Activated CD4-positive, alpha-beta T cell treated with anti-CD3 and anti-CD28 coated beads for 24 hours (primary cell): Measurements from ENCODE around the gene SLF2.

Experiments used
- DNase-seq, 2 donors: peaks; one replicate each; pipeline ENCODE4 v3.0.0-alpha.2; 2020; ENCODE audit warnings: low read depth in 2 of 2

Gene SLF2

GRCh38 chr10:100980311-100980710, 67.5 kb downstream of the SLF2 start:
- DNase-seq = no peak

GRCh38 chr10:100980711-100981110, 67.9 kb downstream of the SLF2 start:
- no peak for DNase-seq

DNA sequence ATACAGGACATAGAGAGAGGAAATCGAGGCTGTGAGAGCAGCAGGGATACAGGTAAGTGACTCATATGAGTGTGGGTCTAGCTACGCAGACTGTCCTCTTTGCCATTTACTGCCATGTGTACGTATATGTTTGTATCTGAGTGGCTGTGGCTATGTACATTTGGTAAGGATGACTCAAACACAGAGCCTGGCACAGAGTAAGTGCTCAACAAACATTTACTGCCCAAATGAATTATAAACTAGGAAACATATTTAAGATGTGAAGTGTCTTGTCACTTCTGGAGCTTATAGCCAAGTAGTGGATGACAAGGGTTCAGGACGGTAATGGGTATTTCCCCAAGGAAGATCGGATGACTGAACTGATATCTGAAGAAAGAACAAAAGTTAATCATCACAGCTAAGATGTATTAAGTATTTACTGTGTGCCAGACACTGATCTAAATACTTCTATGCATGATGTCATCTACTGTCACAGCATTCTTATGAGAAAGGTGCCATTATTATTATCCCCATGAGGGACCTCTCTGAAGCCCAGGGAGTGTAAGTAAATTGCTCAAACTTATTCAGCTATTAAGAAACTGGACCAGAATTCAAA, 68.5 kb downstream of the SLF2 start:
- DNase-seq = no peak

- DNase-seq = no peak
These were observed 70.4 kb downstream of the SLF2 start for GRCh38 chr10:100982916-100983830.

DNA sequence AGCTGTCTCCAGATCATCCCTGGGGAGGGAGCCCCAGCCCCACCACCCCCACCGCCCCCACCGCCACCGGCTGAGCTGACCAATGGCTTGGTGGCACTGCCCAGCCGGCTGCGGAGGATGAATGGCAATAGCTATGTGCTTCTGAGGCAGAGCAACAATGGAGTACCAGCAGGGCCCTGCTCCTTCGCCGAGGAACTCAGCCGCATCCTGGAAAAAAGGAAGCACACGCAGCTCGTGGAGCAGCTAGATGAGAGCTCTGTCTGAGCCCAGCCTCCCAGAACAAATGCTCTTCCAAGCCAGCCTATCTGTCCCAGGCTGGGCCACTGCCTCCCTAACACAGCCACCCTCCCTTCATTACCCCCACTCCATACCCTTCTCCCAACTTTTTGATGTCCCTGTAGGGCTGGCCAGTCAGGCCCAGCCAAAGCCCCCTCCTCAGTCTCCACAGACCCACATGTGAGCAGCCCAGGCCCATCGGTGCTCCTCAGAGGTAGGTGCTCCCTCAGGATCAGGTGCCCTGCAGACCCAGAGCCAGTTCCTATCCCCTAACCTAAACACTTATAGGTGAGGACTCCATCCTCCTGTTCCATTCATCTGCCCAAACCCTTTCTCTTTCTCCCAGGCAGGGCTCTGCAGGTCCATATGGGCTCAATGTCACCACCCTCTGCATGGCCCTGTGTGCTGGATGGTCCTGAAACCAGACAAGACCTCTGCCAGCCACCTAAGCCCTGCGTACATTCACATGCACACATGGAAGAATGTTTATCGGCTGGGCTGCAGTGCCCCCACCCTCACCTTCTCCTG, 71.3 kb downstream of the SLF2 start:
- no peak for DNase-seq

DNA sequence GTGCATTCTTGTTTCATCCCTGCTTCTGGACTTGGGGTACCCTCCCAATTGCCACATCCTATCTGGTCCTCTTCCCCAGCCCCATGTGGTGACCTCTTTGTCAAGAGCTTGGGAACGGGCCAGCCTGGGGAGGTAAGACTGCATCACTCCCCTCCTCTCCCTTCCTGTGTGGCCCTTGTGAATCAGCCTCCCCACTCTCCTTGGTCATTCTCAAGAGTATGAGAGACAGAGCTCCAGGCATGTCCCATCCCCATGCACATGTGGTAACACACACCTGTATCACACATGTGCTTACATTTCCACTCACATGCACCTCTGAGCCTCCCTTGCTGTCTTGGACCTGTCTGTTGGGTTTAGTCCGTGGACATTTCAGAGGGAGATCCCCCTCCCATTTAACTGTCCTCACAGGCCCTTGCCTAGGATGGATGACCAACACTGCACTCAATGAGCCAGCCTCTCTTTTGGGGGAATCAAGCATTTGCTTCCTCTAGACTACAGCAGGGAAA, 72.0 kb downstream of the SLF2 start:
- no peak for DNase-seq

DNA sequence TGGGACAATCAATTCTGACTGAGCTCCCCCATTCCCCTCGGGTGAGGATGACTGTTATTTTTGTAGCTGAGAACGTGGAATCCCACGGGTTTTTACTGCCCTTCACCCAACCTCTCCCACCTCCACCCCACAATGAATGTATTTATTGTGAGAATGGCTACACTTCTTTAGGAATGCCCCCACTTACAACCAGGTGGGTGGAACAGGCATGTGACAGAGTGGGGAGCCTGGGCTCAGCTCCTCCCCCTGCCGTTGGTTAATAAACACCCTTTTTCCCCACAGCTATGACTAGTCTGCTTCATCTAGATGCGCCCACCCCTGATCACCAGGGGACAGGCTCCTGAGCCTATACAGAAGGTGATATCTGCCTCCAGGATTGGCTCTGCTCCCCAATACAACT, 72.6 kb downstream of the SLF2 start:
- no peak for DNase-seq

DNA sequence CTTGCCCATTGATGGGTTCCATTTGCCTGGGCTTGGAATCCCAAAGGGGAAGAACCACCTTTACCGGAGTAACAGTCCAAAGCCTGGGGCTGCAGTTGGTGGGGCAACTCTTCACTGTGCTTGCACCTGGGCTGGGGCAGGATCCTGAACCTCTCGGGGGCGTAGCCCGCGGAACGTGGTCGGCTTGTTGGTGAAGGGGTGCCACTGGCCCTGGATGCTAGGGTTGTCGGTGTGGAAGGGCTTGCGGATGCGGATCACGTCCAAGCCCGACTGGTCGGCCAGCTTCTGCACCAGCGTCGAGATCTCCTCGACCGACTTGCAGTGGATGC, 73.8 kb downstream of the SLF2 start:
- DNase-seq = no peak

DNA sequence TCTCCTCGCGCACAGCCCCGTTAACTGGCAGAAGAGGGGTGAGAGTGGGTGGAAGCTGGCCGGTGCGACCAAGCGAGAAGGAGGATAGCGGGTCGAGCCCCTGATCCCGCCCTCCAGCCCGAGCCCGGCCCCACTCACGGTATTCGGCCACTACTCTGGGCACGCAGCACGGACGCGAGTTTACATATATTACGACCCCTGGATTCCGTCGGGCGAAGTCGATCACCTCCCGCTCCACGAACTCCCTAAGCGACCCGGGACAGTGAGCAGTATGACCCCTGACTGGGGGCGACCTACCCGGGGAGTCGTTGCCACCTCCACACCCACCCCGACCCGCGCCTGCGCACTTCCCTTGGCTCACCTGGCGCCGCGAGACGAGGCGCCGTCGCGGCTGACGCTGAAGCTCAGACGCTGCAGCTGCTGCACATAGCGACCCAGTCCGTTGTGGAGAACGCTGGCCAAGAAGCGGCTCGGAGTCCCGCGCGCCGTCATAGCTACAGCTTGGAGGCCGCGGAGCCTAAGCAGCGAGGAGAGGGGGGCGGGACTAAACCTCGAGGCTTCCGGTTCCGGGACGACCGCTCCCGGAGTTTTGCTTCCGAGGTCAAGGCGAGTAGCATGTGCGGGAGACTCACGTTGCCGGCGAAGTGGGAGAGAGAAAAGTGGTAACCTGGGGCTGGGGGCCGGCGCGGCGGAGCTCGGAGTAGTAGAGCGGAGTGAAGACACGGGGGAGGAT, 74.4 kb downstream of the SLF2 start, which contains the start of the genes MRPL43 and TWNK:
Gene MRPL43, minus strand, starts transcription at position 546 of the 733 bp plus-strand sequence. Its CDS starts 54 bp downstream, at position 492.
Gene TWNK, plus strand, starts transcription at position 592 of the 733 bp plus-strand sequence. CDS start 668 bp downstream, outside the sequence.
- DNase-seq = peak; percentile 76 to 77

- DNase-seq = no peak
These were observed 74.9 kb downstream of the SLF2 start for GRCh38 chr10:100987685-100988049.

DNA sequence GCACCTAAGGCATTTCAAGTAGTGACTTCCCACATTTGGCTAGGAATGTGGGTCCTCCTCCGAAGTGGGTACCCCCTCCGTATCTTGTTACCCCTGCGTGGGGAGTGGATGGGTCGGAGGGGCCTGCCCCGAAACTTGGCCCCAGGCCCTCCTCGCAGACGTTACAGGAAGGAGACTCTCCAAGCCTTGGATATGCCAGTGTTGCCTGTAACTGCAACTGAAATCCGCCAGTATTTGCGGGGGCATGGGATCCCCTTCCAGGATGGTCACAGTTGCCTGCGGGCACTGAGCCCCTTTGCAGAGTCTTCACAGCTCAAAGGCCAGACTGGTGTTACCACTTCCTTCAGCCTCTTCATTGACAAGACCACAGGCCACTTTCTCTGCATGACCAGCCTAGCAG, 75.4 kb downstream of the SLF2 start:
- no peak for DNase-seq

DNA sequence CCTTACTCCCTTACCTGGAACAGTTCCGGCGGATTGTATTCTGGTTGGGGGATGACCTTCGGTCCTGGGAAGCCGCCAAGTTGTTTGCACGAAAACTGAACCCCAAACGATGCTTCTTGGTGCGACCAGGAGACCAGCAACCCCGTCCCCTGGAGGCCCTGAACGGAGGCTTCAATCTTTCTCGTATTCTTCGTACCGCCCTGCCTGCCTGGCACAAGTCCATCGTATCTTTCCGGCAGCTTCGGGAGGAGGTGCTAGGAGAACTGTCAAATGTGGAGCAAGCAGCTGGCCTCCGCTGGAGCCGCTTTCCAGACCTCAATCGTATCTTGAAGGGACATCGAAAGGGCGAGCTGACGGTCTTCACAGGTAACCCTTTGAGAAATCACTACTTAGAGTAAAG, 76.3 kb downstream of the SLF2 start:
- DNase-seq = no peak

DNA sequence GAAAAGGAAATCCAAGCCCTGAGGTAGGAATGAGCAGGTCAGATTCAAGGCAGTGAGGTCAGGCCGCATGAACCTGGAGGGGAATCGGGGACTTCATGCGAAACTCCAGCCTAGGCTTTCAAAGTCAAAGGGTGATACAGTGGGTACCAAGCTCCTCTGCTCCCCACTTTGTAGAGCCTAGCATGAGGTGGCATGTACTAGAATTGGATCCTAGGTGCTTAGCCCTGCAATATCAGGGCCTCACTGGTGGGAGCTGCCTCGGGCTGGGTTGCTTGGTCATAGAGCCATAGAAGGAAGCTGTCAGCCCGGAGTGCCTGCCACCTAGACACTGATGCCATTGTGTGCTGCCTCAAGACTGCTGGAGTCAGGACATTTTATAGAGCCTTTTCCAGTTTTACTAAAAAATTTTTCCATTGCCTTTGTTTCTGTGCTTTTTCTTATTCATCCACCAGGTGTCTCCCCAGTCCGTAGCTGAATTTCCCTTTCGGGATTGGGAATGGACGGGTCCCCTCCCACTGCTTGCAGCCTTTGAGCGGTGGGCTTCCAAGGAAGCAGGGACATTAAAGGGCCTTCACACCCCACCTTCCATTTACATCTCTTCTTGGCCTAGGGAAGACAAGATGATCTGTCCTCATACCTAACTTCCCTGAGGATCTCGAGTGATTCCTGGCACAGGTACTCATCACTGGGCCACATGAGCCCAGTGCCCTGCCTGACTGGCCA, 81.4 kb downstream of the SLF2 start:
- no peak for DNase-seq

DNA sequence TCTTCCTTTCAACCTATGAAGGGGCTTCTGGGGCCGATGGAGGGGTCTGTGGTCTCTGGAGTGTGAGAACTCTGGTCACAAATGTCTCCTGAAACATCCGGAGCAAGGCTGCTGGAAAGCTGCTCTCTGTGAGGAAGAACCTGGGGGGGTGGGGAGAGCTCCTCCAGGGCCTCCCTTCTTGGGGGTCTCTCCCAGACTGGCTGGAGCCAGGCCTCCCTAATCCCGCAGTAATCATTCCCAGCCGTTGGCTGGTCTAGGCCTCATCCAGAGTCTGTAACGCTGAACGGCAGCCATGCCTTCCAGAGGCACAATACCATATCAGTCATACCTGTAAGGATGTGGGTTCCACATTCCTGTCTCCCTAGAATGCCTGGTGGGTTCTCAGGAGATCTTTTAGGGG, 82.4 kb downstream of the SLF2 start:
- no peak for DNase-seq

- no peak for DNase-seq
These were observed 84.1 kb downstream of the SLF2 start for GRCh38 chr10:100996678-100997359.

GRCh38 chr10:100997360-100998182, 84.8 kb downstream of the SLF2 start:
- peak; percentile 52 to 55 for DNase-seq

DNA sequence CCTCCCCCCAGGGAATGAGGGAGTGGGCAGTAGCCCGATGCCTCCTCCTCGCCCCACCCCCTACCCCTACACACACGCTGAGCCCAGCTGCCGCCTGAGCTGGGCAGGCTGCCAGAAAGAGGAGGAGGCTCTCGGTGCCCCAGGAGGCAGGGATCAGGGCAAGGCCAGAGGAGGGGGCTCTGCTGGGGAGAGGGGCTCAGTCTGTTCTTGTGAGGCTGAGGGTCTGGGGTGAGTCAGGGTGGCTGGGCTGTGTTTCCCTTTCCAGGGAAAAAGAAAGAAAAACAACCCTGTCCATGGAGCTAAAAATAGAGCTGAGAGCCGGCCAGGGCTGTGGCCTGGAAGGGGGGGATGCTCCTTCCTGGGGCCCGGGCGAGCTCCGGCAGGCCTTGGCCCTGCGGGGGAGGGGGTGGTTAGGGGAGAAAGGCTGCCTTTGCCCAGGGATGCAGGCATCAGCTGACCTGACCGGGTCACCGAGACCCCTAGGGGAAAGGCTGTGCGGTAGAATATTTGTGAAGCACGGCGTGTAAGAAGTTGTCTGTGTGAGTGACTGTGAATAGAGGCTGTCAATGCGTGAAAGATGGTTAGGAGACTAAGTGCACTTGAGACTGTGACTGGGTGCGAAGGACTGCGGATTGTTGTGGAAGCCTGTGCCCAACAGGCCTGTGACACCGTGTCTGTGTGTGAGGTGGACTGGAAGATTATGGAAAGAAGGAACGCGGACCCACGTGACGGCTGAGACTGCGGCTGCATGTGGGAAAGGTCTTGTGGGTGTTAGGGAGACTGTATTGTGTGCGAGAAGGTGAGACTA, 85.6 kb downstream of the SLF2 start:
- peak; percentile 36 to 56 for DNase-seq

- DNase-seq = peak; percentile 64
These were observed 86.4 kb downstream of the SLF2 start for GRCh38 chr10:100998991-100999741.
